ENCODE data around the gene MAP2K2.

DNA sequence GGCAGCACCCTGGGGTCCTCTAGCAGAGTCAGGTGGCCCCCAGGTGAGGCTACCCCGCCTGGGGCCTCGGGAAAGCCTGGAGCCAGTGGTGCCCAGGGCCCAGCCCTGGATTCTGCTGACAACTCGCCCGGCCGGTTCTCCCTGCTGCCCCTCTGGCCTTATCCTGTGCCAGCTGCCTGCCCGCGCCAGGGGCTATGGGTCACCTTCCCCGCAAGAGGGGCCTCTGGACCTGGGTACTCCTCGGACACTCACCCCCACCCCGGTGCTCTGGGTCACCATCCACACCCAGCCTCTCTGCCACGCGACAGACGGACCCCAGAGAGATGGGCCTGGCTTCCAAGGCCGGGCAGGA is 81.2 kb downstream of the MAP2K2 start:
- TF ChIP-seq, protein P1, sequence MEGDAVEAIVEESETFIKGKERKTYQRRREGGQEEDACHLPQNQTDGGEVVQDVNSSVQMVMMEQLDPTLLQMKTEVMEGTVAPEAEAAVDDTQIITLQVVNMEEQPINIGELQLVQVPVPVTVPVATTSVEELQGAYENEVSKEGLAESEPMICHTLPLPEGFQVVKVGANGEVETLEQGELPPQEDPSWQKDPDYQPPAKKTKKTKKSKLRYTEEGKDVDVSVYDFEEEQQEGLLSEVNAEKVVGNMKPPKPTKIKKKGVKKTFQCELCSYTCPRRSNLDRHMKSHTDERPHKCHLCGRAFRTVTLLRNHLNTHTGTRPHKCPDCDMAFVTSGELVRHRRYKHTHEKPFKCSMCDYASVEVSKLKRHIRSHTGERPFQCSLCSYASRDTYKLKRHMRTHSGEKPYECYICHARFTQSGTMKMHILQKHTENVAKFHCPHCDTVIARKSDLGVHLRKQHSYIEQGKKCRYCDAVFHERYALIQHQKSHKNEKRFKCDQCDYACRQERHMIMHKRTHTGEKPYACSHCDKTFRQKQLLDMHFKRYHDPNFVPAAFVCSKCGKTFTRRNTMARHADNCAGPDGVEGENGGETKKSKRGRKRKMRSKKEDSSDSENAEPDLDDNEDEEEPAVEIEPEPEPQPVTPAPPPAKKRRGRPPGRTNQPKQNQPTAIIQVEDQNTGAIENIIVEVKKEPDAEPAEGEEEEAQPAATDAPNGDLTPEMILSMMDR (IDR thresholded peaks at IDR 0.05) = no peak
- TF ChIP-seq EP300 (IDR thresholded peaks at IDR 0.05) (no peak), POLR2A (IDR thresholded peaks at IDR 0.05) (no peak)
